ENCODE results near the gene AMY2A. TPM values are rescaled to one million over a fixed set of nuclear protein-coding genes. Genes with fewer than 3 reads are reported as not detected.
"Not testable (repeated sequence)": the region's sequence is repeated elsewhere in the genome, so short reads cannot be mapped to it uniquely, and the experiment has no call there.

Gene AMY2A
- total RNA-seq, 1 experiment from 2014 or later = not detected

DNA sequence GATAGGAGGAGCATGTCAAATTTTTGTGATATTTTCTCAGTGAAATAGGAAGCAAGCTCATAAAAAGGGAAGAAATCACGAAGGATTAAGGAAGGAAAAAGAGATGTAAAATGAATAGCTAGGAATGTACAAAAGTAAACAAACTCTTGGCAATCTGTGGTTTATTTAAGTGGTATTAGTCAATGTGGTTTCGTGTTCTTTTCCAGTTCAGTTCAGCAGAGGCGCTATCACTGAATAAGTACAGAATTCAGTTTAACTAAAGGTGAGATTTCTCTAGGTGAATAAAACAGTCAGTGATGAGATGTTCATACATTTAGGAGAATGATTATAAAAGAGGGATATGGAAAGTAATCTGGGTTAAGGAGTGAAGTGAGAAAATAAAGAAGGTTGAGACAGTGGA is 26.7 kb downstream of the AMY2A start:
- H3K36me3 Mint-ChIP-seq (ENCODE audit: insufficient read depth, unreplicated experiment); intact Hi-C loops (cut with micrococcal nuclease); H3K9me3 Mint-ChIP-seq (ENCODE audit: unreplicated experiment); BruUV-seq (replicated peaks); CTCF ChIA-PET; DNase-seq (ENCODE audit: unreplicated experiment); H3K27me3 Mint-ChIP-seq (ENCODE audit: insufficient read depth, unreplicated experiment); POLR2A ChIA-PET; H3K4me1 Mint-ChIP-seq (ENCODE audit: insufficient read depth, unreplicated experiment); H3K4me3 Mint-ChIP-seq (ENCODE audit: unreplicated experiment); H3K27ac Mint-ChIP-seq (ENCODE audit: low read depth, unreplicated experiment): not testable (repeated sequence)

DNA sequence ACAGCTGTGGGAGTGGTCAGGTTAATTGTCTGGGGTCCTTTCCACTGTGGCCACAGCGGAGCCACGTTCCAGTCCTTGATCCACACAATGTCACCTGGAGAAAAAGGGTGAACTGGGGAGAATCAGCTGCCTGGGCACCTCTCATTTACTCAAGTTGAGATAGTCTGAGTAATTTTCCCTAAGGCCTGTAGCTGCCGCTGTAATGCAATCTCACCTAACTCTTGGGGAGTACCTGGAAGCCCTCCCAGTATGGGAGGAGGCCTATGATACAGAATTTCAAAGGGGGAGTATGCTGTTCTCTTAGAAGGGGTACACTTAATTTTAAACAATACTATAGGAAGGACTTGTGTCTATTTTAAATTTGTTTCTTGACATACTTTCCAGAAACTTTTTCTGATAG is 33.1 kb downstream of the AMY2A start:
- H3K9me3 Mint-ChIP-seq (ENCODE audit: unreplicated experiment) = not testable (repeated sequence)

DNA sequence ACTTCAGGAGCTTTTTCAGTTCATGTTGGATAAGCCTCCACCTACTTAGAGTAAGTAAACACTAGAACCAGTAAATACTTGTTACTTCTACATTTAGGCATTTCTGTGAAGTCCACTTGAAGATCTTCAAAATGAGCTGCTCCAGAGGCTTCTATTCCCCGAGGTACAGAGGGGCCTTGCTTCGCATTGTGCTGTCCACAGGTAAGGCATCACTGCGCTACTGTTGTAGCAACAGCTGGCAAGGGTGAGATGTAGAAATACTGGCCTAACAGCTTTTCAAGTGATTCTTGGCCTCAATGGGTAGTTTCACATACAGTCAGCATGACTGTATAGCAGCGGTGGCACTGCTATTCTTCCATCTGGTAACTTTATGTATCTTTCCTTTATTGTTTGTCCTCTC is 33.7 kb downstream of the AMY2A start:
- H3K36me3 Mint-ChIP-seq (ENCODE audit: insufficient read depth, unreplicated experiment); intact Hi-C loops (cut with micrococcal nuclease); H3K4me1 Mint-ChIP-seq (ENCODE audit: insufficient read depth, unreplicated experiment); H3K27me3 Mint-ChIP-seq (ENCODE audit: insufficient read depth, unreplicated experiment); CTCF ChIA-PET; H3K9me3 Mint-ChIP-seq (ENCODE audit: unreplicated experiment); DNase-seq (ENCODE audit: unreplicated experiment); BruUV-seq (replicated peaks); H3K4me3 Mint-ChIP-seq (ENCODE audit: unreplicated experiment); H3K27ac Mint-ChIP-seq (ENCODE audit: low read depth, unreplicated experiment); POLR2A ChIA-PET: not testable (repeated sequence)

More for the DNA sequence above, 33.1 kb downstream of the AMY2A start:
- H3K27me3 Mint-ChIP-seq (ENCODE audit: insufficient read depth, unreplicated experiment); H3K36me3 Mint-ChIP-seq (ENCODE audit: insufficient read depth, unreplicated experiment); H3K4me3 Mint-ChIP-seq (ENCODE audit: unreplicated experiment); intact Hi-C loops (cut with micrococcal nuclease); H3K27ac Mint-ChIP-seq (ENCODE audit: low read depth, unreplicated experiment); DNase-seq (ENCODE audit: unreplicated experiment); CTCF ChIA-PET; H3K4me1 Mint-ChIP-seq (ENCODE audit: insufficient read depth, unreplicated experiment); POLR2A ChIA-PET; BruUV-seq (replicated peaks): not testable (repeated sequence)

DNA sequence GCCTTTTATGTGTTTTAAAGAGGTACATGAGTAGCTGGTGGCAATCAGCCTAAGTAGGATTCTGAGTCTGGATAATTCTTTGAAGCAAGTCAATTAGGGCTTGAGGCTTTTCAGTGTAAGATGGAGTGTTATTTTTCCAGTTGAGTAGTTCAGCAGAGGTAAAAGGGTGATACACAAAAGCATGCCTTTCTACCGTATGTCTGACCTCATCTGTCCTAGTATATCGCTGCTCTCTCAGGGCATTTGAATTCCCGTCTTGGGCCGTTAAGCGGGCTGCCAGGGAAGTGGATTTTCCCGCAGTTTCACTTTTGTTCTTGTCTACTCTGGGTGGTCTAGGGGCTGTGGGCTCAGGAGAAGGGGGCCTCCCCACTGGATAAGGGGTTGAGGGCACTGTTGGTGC is 36.9 kb downstream of the AMY2A start:
- CTCF ChIA-PET; BruUV-seq (replicated peaks); H3K27ac Mint-ChIP-seq (ENCODE audit: low read depth, unreplicated experiment); H3K4me1 Mint-ChIP-seq (ENCODE audit: insufficient read depth, unreplicated experiment); H3K9me3 Mint-ChIP-seq (ENCODE audit: unreplicated experiment); intact Hi-C loops (cut with micrococcal nuclease); H3K27me3 Mint-ChIP-seq (ENCODE audit: insufficient read depth, unreplicated experiment); DNase-seq (ENCODE audit: unreplicated experiment); H3K36me3 Mint-ChIP-seq (ENCODE audit: insufficient read depth, unreplicated experiment); H3K4me3 Mint-ChIP-seq (ENCODE audit: unreplicated experiment); POLR2A ChIA-PET: not testable (repeated sequence)

DNA sequence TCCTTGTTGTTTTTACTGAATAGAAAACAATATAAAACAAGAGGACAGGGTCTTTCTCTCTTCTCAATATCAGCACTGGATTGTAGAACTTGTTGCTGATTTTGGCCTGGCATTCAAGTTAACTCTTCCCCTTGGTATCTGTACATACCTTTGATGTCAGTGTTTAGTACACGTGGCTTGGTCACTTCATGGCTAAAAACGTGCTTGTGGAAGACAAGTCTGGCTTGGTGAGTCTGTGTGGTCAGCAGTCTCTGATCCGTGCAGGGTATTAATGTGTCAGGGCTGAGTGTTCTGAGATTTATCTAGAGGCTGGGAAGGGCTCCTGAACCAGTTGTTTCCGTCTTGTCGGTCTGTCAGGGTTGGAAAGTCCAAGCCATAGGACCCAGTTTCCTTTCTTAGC is 38.2 kb downstream of the AMY2A start, which contains the start of gene AMY1A:
AMY1A (plus strand) TSS at position 301 of the 400 bp plus-strand sequence. CDS start 571 bp downstream, outside the sequence.
- H3K27ac Mint-ChIP-seq (ENCODE audit: low read depth, unreplicated experiment); H3K36me3 Mint-ChIP-seq (ENCODE audit: insufficient read depth, unreplicated experiment); CTCF ChIA-PET; H3K9me3 Mint-ChIP-seq (ENCODE audit: unreplicated experiment); H3K4me3 Mint-ChIP-seq (ENCODE audit: unreplicated experiment); POLR2A ChIA-PET; H3K4me1 Mint-ChIP-seq (ENCODE audit: insufficient read depth, unreplicated experiment); BruUV-seq (replicated peaks); DNase-seq (ENCODE audit: unreplicated experiment); H3K27me3 Mint-ChIP-seq (ENCODE audit: insufficient read depth, unreplicated experiment); intact Hi-C loops (cut with micrococcal nuclease): not testable (repeated sequence)

Other genes with a start within 250 kb of the AMY2A start
- gene RNPC3, start 91.7 kb upstream of the AMY2A start, total RNA-seq (2022) = 18.7 and 22.2 TPM in 2 replicates
- 10.8 and 14.5 TPM in 2 replicates for gene AMY2B, start 45.8 kb upstream of the AMY2A start, total RNA-seq (2022)
- gene AMY1A, start 38.3 kb downstream of the AMY2A start, total RNA-seq (2022) = not detected in 2 replicates
- gene AMY1B, start 78.8 kb downstream of the AMY2A start, total RNA-seq (2022) = not detected in 2 replicates
- gene AMY1C, start 132.5 kb downstream of the AMY2A start, total RNA-seq (2022) = not detected in 2 replicates